Effector memory CD8-positive, alpha-beta T cell (primary cell): ENCODE results near the gene TBR1.

Source experiments
- ATAC-seq: fragments of 150-1000 bp; cut with Tn5 transposase; replicated peaks from 2 replicates; pipeline ENCODE4 v1.10.0; 2021; ENCODE audit warnings: mild to moderate bottlenecking, moderate library complexity
- DNase-seq, 3 experiments: peaks; one replicate each; pipeline ENCODE4 v3.0.0; 2021
- H3K27ac Mint-ChIP-seq, 2 donors: one replicate each; pipeline ENCODE4 v1.8.0; 2022; ENCODE audit warnings: mild to moderate bottlenecking in 2 of 2, mixed read lengths in 2 of 2, moderate library complexity in 2 of 2
- H3K27me3 Mint-ChIP-seq, 2 donors: one replicate each; pipeline ENCODE4 v1.8.0; 2022; ENCODE audit warnings: mixed read lengths in 2 of 2
- H3K36me3 Mint-ChIP-seq: one replicate; pipeline ENCODE4 v1.8.0; 2022; ENCODE audit warnings: mild to moderate bottlenecking, moderate library complexity, mixed read lengths; ENCODE audit not compliant: insufficient read depth
- H3K4me1 Mint-ChIP-seq, 2 donors: one replicate each; pipeline ENCODE4 v1.8.0; 2022; ENCODE audit warnings: low read depth in 2 of 2, mixed read lengths in 2 of 2
- H3K4me3 Mint-ChIP-seq, 2 donors: one replicate each; pipeline ENCODE4 v1.8.0; 2022; ENCODE audit warnings: mild to moderate bottlenecking in 2 of 2, mixed read lengths in 2 of 2, moderate library complexity in 2 of 2
- H3K9me3 Mint-ChIP-seq, 2 donors: one replicate each; pipeline ENCODE4 v1.8.0; 2022; ENCODE audit warnings: mixed read lengths in 2 of 2

The TBR1 gene

DNA sequence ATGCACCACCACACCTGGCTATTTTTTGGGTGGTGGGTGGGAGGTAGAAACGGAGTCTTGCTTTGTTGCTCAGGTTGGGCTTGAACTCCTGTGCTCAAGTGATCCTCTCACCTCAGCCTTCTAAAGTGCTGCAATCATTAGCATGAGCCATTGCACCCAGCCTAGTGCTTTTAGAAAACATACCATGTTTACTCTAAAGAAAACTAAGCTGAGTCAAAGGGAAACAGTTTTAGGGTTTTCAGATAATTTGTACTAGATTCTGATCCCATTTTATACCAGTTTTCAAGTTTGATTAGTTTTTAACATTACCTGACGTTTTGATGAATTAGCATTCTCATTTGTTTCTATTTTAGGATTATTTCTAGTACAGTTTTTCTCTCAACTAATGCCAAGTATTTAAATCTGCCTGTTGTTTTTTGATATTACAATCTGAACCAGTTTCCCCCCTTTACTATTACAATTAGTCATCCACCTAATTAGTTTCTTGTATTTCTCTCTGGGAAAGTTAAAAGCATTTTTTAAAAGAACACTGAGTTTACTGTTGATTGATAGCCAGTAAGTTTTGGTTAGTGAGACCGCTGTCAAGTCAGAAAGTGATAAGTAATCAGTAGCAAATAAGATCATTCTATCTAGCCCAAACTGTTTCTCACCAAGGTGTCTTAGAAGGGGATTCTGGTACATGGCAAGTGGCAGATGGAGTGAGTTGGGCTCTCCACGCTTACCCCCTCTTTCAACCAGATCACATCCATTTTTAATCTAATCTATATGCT, 24.2 kb upstream of the TBR1 start:
- peaks cover 42% of the 10 kb centered on the region for H3K36me3 Mint-ChIP-seq

DNA sequence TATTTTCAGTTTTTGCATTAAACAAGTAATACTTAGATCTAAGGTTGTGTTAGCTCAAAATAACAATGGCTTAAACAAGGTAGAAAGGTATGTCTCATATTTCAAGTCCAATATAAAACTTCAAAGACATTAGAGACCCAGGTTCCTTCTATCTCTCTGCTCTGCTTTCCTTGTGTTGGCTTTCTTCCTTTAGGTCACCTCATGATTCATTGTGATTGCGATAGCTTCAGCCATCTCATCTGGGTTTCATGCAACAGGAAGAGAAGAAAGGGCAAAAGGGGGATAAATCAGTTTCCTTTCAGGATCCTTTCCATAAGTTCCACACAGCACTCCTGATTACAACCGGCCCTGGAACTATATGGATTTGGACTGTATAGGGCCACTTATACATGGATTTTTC, 16.0 kb upstream of the TBR1 start:
- DNase-seq (no peak), ATAC-seq (no peak)
- Mint-ChIP-seq H3K36me3 (peaks cover 20% of the 10 kb centered on the region), H3K4me1 (no peaks in the 10 kb centered on the region), H3K4me3 (no peak overlapping the region), H3K27ac (no peak overlapping the region), H3K9me3 (no peaks in the 10 kb centered on the region), H3K27me3 (no peaks in the 10 kb centered on the region)

More for the DNA sequence above, 24.2 kb upstream of the TBR1 start:
- Mint-ChIP-seq H3K9me3 (no peaks in the 10 kb centered on the region), H3K4me3 (no peak overlapping the region), H3K27ac (no peak overlapping the region), H3K4me1 (no peaks in the 10 kb centered on the region), H3K27me3 (no peaks in the 10 kb centered on the region)
- no peak for ATAC-seq
- no peak for DNase-seq

DNA sequence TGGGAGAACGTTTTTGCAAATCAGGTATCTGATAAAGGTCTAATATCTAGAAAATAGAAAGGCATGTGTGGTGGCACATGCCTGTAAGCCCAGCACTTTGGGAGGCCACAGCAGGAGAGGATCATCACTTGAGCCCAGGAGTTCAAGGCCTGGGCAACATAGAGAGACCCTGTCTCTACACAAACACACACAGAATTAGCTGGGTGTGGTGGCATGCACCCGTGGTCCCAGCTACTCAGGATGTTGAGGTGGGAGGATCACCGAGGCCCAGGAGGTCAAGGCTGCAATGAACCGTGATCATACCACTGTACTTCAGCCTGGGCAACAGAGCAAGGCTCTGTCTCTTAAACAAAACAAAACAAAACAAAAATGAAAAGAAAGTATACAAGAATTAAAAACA, 13.8 kb upstream of the TBR1 start:
- peaks cover 6% of the 10 kb centered on the region for H3K36me3 Mint-ChIP-seq
- ATAC-seq: no peak
- no peak overlapping the region for H3K27ac Mint-ChIP-seq
- DNase-seq: no peak
- H3K4me1 Mint-ChIP-seq: no peaks in the 10 kb centered on the region
- H3K27me3 Mint-ChIP-seq: no peaks in the 10 kb centered on the region
- no peaks in the 10 kb centered on the region for H3K9me3 Mint-ChIP-seq
- H3K4me3 Mint-ChIP-seq: no peak overlapping the region

DNA sequence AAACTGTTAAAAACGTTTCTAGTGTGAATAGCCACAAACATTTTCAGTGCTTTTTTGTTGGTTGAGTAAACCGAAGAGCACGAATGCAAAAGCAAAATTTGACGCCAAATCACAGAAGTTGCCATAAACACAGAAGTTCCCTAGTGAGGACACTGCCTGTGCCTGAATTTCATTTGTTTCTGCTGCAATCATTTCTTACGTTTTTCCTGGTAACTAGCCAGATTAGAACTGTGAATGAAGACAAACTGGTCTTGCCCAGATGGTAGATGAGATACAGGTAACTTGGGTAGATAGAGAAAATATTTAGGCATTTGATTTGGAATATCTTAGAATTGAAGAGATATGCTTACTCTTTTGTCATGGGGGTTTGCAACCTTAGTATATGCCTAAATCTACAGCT, 9.8 kb upstream of the TBR1 start:
- ATAC-seq: no peak
- H3K27me3 Mint-ChIP-seq: no peaks in the 10 kb centered on the region
- no peak overlapping the region for H3K27ac Mint-ChIP-seq
- no peaks in the 10 kb centered on the region for H3K4me1 Mint-ChIP-seq
- H3K9me3 Mint-ChIP-seq: no peaks in the 10 kb centered on the region
- peaks cover 3% of the 10 kb centered on the region for H3K36me3 Mint-ChIP-seq
- no peak for DNase-seq
- H3K4me3 Mint-ChIP-seq: no peak overlapping the region

DNA sequence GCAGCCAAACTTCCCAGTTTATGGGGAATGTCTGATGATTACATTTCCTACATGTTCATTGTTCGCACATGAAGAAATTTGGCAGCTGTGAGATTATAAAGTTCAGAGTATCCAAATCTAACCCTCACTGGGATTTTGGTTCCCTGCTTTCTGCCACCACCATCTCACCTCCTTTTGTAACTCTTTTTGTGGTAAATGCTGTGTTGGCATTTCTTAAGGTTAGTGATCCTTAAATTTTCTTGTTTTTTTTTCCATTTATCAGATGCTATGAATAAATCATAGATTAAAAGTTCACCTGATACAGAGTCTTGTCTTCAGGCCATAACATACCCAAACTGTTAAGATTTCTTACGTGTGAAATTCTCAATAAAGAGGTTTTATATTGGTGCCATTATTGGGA, 8.5 kb upstream of the TBR1 start:
- H3K27me3 Mint-ChIP-seq: no peaks in the 10 kb centered on the region
- no peak for ATAC-seq
- no peak overlapping the region for H3K4me3 Mint-ChIP-seq
- no peaks in the 10 kb centered on the region for H3K4me1 Mint-ChIP-seq
- H3K27ac Mint-ChIP-seq: no peak overlapping the region
- H3K36me3 Mint-ChIP-seq: no peaks in the 10 kb centered on the region
- no peaks in the 10 kb centered on the region for H3K9me3 Mint-ChIP-seq
- DNase-seq: no peak

DNA sequence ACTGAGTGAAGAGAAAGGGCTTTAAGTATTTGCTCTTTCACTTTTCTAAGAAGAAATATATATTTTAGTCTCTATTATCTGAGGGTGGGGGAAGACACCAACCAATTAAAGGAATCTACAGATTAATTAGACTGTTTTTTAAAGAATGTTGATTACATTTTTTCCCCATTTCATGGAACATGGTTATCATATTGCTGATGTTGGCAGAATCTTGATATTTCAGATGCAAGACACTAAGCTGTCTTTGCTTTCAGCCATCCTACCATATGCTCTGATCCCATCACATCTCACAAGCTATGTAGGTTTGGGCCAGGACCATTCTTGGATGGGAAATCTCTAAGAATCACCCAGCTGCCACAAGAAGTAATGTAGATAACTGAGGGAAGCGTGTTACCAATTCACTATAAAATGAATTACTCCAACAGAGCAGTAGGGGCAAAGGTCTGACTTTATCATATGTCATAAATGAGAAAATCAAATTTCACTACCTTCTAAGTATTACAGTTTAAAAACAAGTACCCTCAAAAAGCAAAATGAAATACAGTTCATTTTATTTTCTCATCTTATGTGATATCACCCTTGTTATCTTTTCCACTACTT, 6.7 kb upstream of the TBR1 start:
- ATAC-seq (no peak), DNase-seq (no peak)
- peaks cover 5 to 9% of the 10 kb centered on the region in 2 donors for H3K27me3 Mint-ChIP-seq
- H3K4me1 Mint-ChIP-seq: peaks cover 0 to 2% of the 10 kb centered on the region in 2 donors
- no peaks in the 10 kb centered on the region for H3K36me3 Mint-ChIP-seq
- H3K27ac Mint-ChIP-seq: no peak overlapping the region
- H3K9me3 Mint-ChIP-seq: no peaks in the 10 kb centered on the region
- H3K4me3 Mint-ChIP-seq: no peak overlapping the region

DNA sequence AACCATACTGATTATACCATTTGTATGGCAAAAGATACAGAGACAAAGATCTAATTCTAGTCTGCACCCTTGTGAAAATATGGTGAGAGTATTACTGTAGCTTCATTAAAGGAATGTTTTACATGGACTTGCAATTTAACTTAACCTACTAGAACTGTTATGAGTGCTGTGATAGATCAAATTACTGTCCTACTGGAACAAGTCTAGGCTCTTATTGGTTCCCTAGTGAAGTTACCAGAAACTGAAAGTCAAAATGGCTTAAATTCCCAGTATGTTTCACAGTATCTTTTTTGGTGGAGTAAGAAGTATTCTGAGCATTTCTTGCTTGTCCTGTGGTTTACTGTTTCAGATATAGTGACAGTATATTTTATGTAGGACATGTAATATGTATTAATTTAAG, 3.8 kb upstream of the TBR1 start:
- Mint-ChIP-seq H3K27me3 (peaks cover 32 to 37% of the 10 kb centered on the region in 2 donors), H3K9me3 (no peaks in the 10 kb centered on the region), H3K4me3 (no peak overlapping the region), H3K4me1 (peaks cover 25 to 26% of the 10 kb centered on the region in 2 donors), H3K27ac (no peak overlapping the region), H3K36me3 (no peaks in the 10 kb centered on the region)
- DNase-seq: no peak
- no peak for ATAC-seq

DNA sequence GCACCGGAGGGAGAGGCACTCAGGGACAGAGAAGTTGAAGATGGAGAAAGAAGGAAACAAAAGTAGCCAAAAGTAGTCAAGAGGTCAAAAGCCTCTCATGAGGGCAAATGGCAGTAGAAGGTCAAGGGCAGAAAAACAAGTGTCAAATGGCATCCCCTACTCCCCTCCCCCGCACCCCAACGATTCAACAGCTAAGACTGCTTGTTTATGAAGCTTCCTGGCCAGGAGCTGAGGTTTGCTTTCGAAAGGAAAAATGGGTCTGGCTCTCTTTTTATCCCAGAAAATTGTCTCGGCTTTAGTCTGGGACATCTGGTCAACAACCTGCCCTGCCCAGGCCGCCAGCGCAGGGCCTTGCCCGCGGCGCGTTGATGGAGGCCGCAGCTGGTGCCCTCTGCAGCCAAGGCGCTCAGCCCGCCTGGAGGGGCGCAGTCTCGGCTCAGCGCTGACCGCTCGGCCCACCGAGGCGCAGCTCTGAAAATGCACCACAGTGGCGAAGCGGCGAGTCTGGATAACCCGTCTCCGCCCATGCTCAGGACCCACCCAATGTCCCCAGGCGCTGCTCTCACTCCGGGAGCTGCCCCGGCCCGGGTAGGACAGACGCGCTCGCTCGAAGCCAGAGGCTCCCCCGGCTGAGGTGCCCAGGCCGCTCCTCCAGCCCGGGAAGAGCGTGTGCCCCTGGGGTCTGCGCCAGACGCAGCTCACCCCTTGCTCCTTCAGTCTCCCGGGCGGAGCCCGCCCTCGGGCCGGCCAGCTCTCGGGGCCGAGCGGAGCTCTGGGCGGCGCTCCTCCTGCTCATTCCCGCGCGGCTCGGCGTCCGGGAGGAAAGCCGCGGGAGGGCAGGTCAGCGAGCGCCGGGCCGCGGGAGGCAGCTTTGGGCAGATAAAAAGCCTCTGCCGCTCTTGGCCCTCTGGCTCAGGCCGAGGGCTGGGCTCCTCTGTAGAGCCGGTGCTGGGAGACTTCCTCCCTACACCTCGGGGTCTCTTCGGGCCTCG, 1.8 kb upstream of the TBR1 start:
- ATAC-seq (peak; percentile 36), DNase-seq (no peak)
- Mint-ChIP-seq H3K4me3 (peak overlapping the region; percentile 76 to 79), H3K4me1 (peaks cover 29 to 38% of the 10 kb centered on the region in 2 donors), H3K27me3 (peaks cover 52 to 57% of the 10 kb centered on the region in 2 donors), H3K36me3 (no peaks in the 10 kb centered on the region), H3K27ac (no peak overlapping the region), H3K9me3 (no peaks in the 10 kb centered on the region)

DNA sequence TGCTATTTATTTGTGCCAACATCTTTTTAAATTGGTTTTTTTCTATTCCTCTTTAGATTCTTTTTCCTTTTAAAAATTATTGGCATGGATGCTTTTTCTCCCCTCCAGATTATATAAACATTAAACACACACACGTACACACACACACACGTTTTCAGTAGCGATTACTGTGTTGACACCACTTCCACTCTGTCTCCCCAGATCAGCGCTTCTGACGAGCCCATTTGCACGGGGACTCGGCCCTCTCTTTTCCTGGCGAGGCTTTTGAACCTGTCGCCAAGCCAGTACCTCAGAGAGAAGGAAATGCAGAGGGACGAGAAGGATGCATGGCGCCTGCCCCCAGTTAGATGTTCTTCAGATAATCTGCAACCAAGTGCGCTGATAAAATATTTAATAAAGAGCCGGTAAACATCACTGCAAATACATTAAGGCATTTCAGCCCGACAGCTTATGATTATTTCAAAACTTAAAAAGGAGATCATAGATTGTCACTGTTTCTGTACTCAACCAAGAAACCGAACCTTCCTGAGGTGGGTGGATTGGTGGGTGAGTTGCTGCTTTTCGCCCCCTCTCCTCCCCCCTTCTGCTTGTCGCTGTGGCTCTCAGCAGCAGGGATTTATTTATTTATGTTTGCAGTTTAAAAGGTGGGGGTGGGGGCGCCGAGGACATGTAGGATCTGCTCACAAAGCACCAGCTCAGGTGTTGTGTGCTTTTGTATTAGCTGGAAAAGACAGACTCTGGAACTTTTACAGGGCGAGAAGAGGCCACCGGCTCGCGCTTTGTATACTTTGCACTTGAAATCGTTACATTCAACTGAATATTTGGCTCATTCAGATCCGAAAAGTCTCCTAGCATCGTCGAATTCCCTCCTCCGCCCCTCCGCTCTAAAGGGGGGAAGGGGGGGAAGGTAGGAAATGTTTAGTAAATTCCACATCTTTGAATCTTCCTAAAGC, 787 bp upstream of the TBR1 start:
- Mint-ChIP-seq H3K27me3 (peaks cover 61 to 66% of the 10 kb centered on the region in 2 donors), H3K36me3 (peaks cover 2% of the 10 kb centered on the region), H3K4me1 (peaks cover 29 to 38% of the 10 kb centered on the region in 2 donors), H3K27ac (no peak overlapping the region), H3K4me3 (peak overlapping the region; percentile 76 to 79), H3K9me3 (no peaks in the 10 kb centered on the region)
- ATAC-seq (peak; percentile 50), DNase-seq (no peak)

DNA sequence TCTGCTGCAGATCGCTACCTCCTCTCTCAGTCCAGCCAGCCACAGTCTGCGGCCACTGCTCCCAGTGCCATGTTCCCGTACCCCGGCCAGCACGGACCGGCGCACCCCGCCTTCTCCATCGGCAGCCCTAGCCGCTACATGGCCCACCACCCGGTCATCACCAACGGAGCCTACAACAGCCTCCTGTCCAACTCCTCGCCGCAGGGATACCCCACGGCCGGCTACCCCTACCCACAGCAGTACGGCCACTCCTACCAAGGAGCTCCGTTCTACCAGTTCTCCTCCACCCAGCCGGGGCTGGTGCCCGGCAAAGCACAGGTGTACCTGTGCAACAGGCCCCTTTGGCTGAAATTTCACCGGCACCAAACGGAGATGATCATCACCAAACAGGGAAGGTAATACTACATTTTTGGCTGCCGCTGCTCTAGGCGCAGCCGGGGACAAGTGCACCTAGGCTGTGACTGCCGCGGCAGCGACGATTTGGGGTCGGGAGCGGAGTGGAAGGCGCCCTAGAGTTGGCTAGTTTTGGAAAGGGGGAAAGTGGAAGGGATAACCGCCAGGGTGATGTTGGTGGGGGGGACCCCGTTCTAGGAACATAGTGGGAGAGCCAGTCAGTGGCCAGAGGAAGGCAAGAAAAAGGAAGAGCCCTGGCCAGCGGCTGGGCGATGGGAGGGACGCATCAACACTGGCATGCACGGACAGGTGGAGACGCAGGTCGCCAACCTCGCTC, 776 bp downstream of the TBR1 start:
- no peak for DNase-seq
- Mint-ChIP-seq H3K27me3 (peaks cover 77 to 81% of the 10 kb centered on the region in 2 donors), H3K4me3 (peak overlapping the region; percentile 76 to 79), H3K36me3 (peaks cover 6% of the 10 kb centered on the region), H3K27ac (no peak overlapping the region), H3K4me1 (peaks cover 29 to 41% of the 10 kb centered on the region in 2 donors), H3K9me3 (no peaks in the 10 kb centered on the region)
- ATAC-seq: peak; percentile 20

DNA sequence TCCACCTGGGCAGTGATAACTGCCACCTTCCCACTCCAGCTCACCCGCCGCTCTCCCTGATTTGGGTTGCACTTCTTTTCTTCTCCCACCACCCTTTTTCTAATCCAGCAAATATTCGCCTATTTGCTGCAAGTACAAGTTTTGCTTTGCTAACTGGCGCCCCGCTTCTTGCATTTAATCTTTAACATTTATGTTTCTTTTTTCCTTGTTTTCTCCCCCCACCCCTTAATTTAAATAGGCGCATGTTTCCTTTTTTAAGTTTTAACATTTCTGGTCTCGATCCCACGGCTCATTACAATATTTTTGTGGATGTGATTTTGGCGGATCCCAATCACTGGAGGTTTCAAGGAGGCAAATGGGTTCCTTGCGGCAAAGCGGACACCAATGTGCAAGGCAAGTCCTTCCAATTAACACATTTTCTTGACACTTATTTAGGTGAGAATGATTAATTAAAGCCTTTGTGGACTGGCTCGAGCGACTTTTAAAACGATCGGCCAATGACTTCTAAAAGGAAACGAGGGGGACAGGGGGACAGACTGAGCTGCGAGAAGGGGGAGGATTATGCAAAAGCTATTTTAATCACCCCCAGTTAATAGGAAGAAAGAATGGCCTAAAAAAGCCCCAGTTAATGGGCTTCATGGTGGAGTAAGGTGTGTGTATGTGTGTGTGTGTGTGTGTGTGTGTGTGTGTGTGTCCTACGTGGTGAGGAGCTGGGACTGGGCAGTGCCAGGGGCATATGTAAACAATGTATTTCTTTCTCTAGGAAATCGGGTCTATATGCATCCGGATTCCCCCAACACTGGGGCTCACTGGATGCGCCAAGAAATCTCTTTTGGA, 1.6 kb downstream of the TBR1 start:
- no peaks in the 10 kb centered on the region for H3K9me3 Mint-ChIP-seq
- H3K27ac Mint-ChIP-seq: no peak overlapping the region
- DNase-seq (no peak), ATAC-seq (no peak)
- peaks cover 84 to 89% of the 10 kb centered on the region in 2 donors for H3K27me3 Mint-ChIP-seq
- peaks cover 8% of the 10 kb centered on the region for H3K36me3 Mint-ChIP-seq
- H3K4me3 Mint-ChIP-seq: peak overlapping the region; percentile 76 to 79
- H3K4me1 Mint-ChIP-seq: peaks cover 29 to 41% of the 10 kb centered on the region in 2 donors
